H9 (cell line): ENCODE data around the gene KRT2. TPM values are rescaled to one million over a fixed set of nuclear protein-coding genes. Genes with fewer than 3 reads are reported as not detected.

ENCODE experiments used
- DNase-seq: peaks from one replicate; pipeline ENCODE4 v3.0.0-alpha.2; 2017
- H2AFZ ChIP-seq: one replicate; pipeline ENCODE4 v1.6.1; 2013; ENCODE audit warnings: mild to moderate bottlenecking, low read length, control low read depth, moderate library complexity
- H2AK5ac ChIP-seq: 2 replicates; pipeline ENCODE4 v1.6.1; 2013; ENCODE audit warnings: low read length, control low read depth, mixed read lengths; ENCODE audit not compliant: insufficient read length
- H2BK120ac ChIP-seq: one replicate; pipeline ENCODE4 v1.6.1; 2013; ENCODE audit warnings: low read depth, mild to moderate bottlenecking, low read length, control low read depth, inconsistent platforms; ENCODE audit not compliant: poor library complexity, severe bottlenecking
- H2BK12ac ChIP-seq: 2 replicates; pipeline ENCODE4 v1.6.1; 2013; ENCODE audit warnings: low read length, control low read depth, mixed read lengths, low read depth; ENCODE audit not compliant: insufficient read length
- H2BK15ac ChIP-seq: 2 replicates; pipeline ENCODE4 v1.6.1; 2013; ENCODE audit warnings: low read depth, low read length, control low read depth
- H2BK20ac ChIP-seq: one replicate; pipeline ENCODE4 v1.6.1; 2013; ENCODE audit warnings: low read depth, mild to moderate bottlenecking, low read length, control low read depth, inconsistent platforms; ENCODE audit not compliant: poor library complexity, severe bottlenecking
- H2BK5ac ChIP-seq: 2 replicates; pipeline ENCODE4 v1.6.1; 2013; ENCODE audit warnings: low read length, control low read depth, mixed read lengths; ENCODE audit not compliant: insufficient read length
- H3K14ac ChIP-seq: 2 replicates; pipeline ENCODE4 v1.6.1; 2013; ENCODE audit warnings: low read length, control low read depth; ENCODE audit not compliant: insufficient read depth
- H3K18ac ChIP-seq: 2 replicates; pipeline ENCODE4 v1.6.1; 2013; ENCODE audit warnings: low read depth, mild to moderate bottlenecking, mixed read lengths, low read length, control low read depth; ENCODE audit not compliant: insufficient read length
- H3K23ac ChIP-seq: 2 replicates; pipeline ENCODE4 v1.6.1; 2013; ENCODE audit warnings: low read length, control low read depth, mixed read lengths, low read depth; ENCODE audit not compliant: insufficient read length
- H3K23me2 ChIP-seq: 2 replicates; pipeline ENCODE4 v1.6.1; 2013; ENCODE audit warnings: low read depth, mild to moderate bottlenecking, mixed read lengths, low read length, control low read depth; ENCODE audit not compliant: insufficient read length, poor library complexity, severe bottlenecking
- H3K27ac ChIP-seq: 2 replicates; pipeline ENCODE4 v1.5.1; 2013; ENCODE audit warnings: low read length, control low read depth, mixed read lengths, low read depth; ENCODE audit not compliant: insufficient read length
- H3K27me3 ChIP-seq: 2 replicates; pipeline ENCODE4 v1.6.1; 2013; ENCODE audit warnings: low read length, control low read depth, inconsistent platforms; ENCODE audit not compliant: insufficient read depth
- H3K4ac ChIP-seq: 2 replicates; pipeline ENCODE4 v1.6.1; 2013; ENCODE audit warnings: low read depth, mild to moderate bottlenecking, control low read depth, inconsistent platforms, low read length, moderate library complexity
- H3K4me1 ChIP-seq: 2 replicates; pipeline ENCODE4 v1.6.1; 2013; ENCODE audit warnings: low read length, control low read depth, inconsistent platforms; ENCODE audit not compliant: insufficient read depth
- H3K4me2 ChIP-seq: 2 replicates; pipeline ENCODE4 v1.6.1; 2013; ENCODE audit warnings: low read length, control low read depth, mixed read lengths; ENCODE audit not compliant: insufficient read length, insufficient read depth
- H3K56ac ChIP-seq: 2 replicates; pipeline ENCODE4 v1.6.1; 2013; ENCODE audit warnings: low read depth, mild to moderate bottlenecking, mixed read lengths, low read length, control low read depth; ENCODE audit not compliant: insufficient read length
- H3K79me1 ChIP-seq: 2 replicates; pipeline ENCODE4 v1.6.1; 2013; ENCODE audit warnings: low read depth, mild to moderate bottlenecking, moderate library complexity, low read length, control low read depth, inconsistent platforms; ENCODE audit not compliant: insufficient read depth, poor library complexity, severe bottlenecking
- H3K79me2 ChIP-seq: 2 replicates; pipeline ENCODE4 v1.6.1; 2013; ENCODE audit warnings: low read length, control low read depth, inconsistent platforms; ENCODE audit not compliant: insufficient read depth
- H3K9ac ChIP-seq: 2 replicates; pipeline ENCODE4 v1.6.1; 2013; ENCODE audit warnings: low read length, control low read depth, mixed read lengths; ENCODE audit not compliant: insufficient read length; ENCODE audit errors: extremely low read depth
- H3K9me3 ChIP-seq: one replicate; pipeline ENCODE4 v1.6.1; 2013; ENCODE audit warnings: low read depth, low read length, inconsistent platforms; ENCODE audit not compliant: control insufficient read depth
- H3T11ph ChIP-seq: one replicate; pipeline ENCODE4 v1.6.1; 2013; ENCODE audit warnings: mild to moderate bottlenecking, low read length, control low read depth, inconsistent platforms
- H4K20me1 ChIP-seq: one replicate; pipeline ENCODE4 v1.6.1; 2013; ENCODE audit not compliant: control insufficient read depth, insufficient read length, insufficient read depth
- H4K5ac ChIP-seq: 2 replicates; pipeline ENCODE4 v1.6.1; 2013; ENCODE audit warnings: low read depth, mild to moderate bottlenecking, mixed read lengths, low read length, control low read depth; ENCODE audit not compliant: insufficient read length
- H4K8ac ChIP-seq: replicated peaks from 2 replicates; pipeline ENCODE4 v1.6.1; 2013; ENCODE audit warnings: low read length, control low read depth, mixed read lengths, low read depth; ENCODE audit not compliant: insufficient read length
- H4K91ac ChIP-seq: 2 replicates; pipeline ENCODE4 v1.6.1; 2013; ENCODE audit warnings: low read depth, mild to moderate bottlenecking, moderate library complexity, mixed read lengths, low read length, control low read depth; ENCODE audit not compliant: insufficient read length
- H3K27ac Mint-ChIP-seq, 3 experiments: 2 replicates in 2 of 3; 3 replicates in 1 of 3; pipeline ENCODE4 v1.8.0; 2020 to 2021; ENCODE audit warnings: mixed read lengths in 3 of 3, mild to moderate bottlenecking in 1 of 3, moderate library complexity in 1 of 3
- H3K27me3 Mint-ChIP-seq: 2 replicates; pipeline ENCODE4 v1.8.0; 2021; ENCODE audit warnings: low read depth, mild to moderate bottlenecking, moderate library complexity, mixed read lengths
- H3K36me3 Mint-ChIP-seq, 3 experiments: 2 replicates in 2 of 3; 3 replicates in 1 of 3; pipeline ENCODE4 v1.8.0; 2020 to 2021; ENCODE audit warnings: low read depth in 3 of 3, mixed read lengths in 3 of 3; ENCODE audit not compliant: insufficient read depth in 1 of 3
- H3K4me1 Mint-ChIP-seq, 2 experiments: 2 replicates each; pipeline ENCODE4 v1.8.0; 2020; ENCODE audit warnings: mixed read lengths in 2 of 2
- H3K4me3 Mint-ChIP-seq, 2 experiments: 2 replicates in 1 of 2; 3 replicates in 1 of 2; pipeline ENCODE4 v1.8.0; 2020 to 2021; ENCODE audit warnings: mild to moderate bottlenecking in 2 of 2, mixed read lengths in 2 of 2, moderate library complexity in 1 of 2
- H3K9me3 Mint-ChIP-seq, 2 experiments: 2 replicates in 1 of 2; 3 replicates in 1 of 2; pipeline ENCODE4 v1.8.0; 2020; ENCODE audit warnings: mild to moderate bottlenecking in 2 of 2, mixed read lengths in 2 of 2, moderate library complexity in 1 of 2
- WGBS: extraction: QIAGEN DNeasy Blood & Tissue Kit; methylation state at CpG from one replicate; pipeline ENCODE4 v1.1.7; 2013; ENCODE audit warnings: missing lambda C conversion rate, low lambda C conversion rate, mixed read lengths; ENCODE audit not compliant: insufficient read length; ENCODE audit errors: extremely low coverage; 5-methylcytosine and 5-hydroxymethylcytosine counted together
- total RNA-seq: library from RNA; stranded (reverse); gene quantifications from 2 replicates; pipeline ENCODE4 v1.2.1, GENCODE V29; 2021
- TF ChIP-seq, protein P1 (sequence below): fragments of 200-600 bp; sonication (generic); conservative IDR thresholded peaks from 3 replicates; pipeline ENCODE4 v1.8.0; 2021; ENCODE audit warnings: antibody characterized with exemption, mild to moderate bottlenecking

Gene KRT2
- total RNA-seq, 1 experiment from 2014 or later, result not detected

DNA sequence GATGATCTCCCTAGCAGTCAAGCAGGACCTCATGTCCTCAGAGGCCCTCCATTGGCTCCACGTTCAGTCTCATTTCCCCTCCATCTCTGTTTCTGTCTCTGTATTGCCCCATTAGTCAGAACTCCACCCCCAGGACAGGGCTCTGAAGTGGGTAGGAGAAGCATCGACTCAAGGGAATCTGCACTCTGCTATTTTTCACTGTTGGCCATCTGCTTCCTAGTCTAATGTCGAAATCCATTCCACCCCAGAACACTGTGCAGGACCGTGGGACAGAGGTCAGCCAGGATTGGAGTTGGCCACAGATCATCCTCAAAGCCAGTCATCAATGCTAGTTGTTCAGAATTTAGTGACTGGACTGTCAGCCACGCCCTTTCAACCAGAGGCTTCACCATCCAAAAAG lies 41.2 kb upstream of the KRT2 start:
- H2BK15ac ChIP-seq, result no peak overlapping the region
- no peak overlapping the region for H2AFZ ChIP-seq
- H3K4me2 ChIP-seq, result no peak overlapping the region
- WGBS, result no CpG with 5 or more reads among the region's 5 CpGs
- H3K27ac Mint-ChIP-seq, result no peak overlapping the region
- H4K20me1 ChIP-seq, result peaks cover 2% of the 10 kb centered on the region
- peaks cover 56% of the 10 kb centered on the region for H3K27me3 Mint-ChIP-seq
- H3K79me2 ChIP-seq, result no peaks in the 10 kb centered on the region
- no peak overlapping the region for H2BK120ac ChIP-seq
- H2BK12ac ChIP-seq, result no peak overlapping the region
- no peak overlapping the region for H3K14ac ChIP-seq
- H3T11ph ChIP-seq, result no peak overlapping the region
- no peaks in the 10 kb centered on the region for H3K36me3 Mint-ChIP-seq
- H3K23me2 ChIP-seq, result peaks cover 9% of the 10 kb centered on the region
- H3K9me3 ChIP-seq, result no peaks in the 10 kb centered on the region
- peaks cover 18 to 20% of the 10 kb centered on the region in 2 experiments for H3K4me1 Mint-ChIP-seq
- no peak overlapping the region for H3K18ac ChIP-seq
- H2AK5ac ChIP-seq, result no peak overlapping the region
- no peak for DNase-seq
- H3K27ac ChIP-seq, result no peak overlapping the region
- H3K27me3 ChIP-seq, result no peaks in the 10 kb centered on the region; the same call in 1 of the 2 replicates
- peaks cover 3% of the 10 kb centered on the region; the same call in 1 of the 2 replicates for H3K4me1 ChIP-seq
- no peak overlapping the region for H4K8ac ChIP-seq
- no peak overlapping the region for H4K91ac ChIP-seq
- no peak overlapping the region for H4K5ac ChIP-seq
- no peaks in the 10 kb centered on the region for H3K9me3 Mint-ChIP-seq
- no peaks in the 10 kb centered on the region for H3K79me1 ChIP-seq
- no peak overlapping the region for H3K23ac ChIP-seq
- H2BK5ac ChIP-seq, result no peak overlapping the region
- H3K9ac ChIP-seq, result no peak overlapping the region
- H3K4me3 Mint-ChIP-seq, result no peak overlapping the region; a peak in 1 of 5 replicates
- H2BK20ac ChIP-seq, result no peak overlapping the region
- H3K56ac ChIP-seq, result no peak overlapping the region
- TF ChIP-seq, protein P1, sequence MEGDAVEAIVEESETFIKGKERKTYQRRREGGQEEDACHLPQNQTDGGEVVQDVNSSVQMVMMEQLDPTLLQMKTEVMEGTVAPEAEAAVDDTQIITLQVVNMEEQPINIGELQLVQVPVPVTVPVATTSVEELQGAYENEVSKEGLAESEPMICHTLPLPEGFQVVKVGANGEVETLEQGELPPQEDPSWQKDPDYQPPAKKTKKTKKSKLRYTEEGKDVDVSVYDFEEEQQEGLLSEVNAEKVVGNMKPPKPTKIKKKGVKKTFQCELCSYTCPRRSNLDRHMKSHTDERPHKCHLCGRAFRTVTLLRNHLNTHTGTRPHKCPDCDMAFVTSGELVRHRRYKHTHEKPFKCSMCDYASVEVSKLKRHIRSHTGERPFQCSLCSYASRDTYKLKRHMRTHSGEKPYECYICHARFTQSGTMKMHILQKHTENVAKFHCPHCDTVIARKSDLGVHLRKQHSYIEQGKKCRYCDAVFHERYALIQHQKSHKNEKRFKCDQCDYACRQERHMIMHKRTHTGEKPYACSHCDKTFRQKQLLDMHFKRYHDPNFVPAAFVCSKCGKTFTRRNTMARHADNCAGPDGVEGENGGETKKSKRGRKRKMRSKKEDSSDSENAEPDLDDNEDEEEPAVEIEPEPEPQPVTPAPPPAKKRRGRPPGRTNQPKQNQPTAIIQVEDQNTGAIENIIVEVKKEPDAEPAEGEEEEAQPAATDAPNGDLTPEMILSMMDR, result no peak
- no peak overlapping the region for H3K4ac ChIP-seq
